ENCODE data around the gene BPIFA1. TPM values are rescaled to one million over a fixed set of nuclear protein-coding genes. Genes with fewer than 3 reads are reported as not detected.

Gene BPIFA1
- total RNA-seq, 1 donor from 2014 or later = not detected

GRCh38 chr20:33282196-33282934 is 46.6 kb downstream of the BPIFA1 start:
- peaks cover 33 to 68% (median 54%) of the 10 kb centered on the region in 3 donors for H3K27me3 ChIP-seq (ENCODE audit: control insufficient read depth in 3 of 3, insufficient read depth in 3 of 3, low read length in 3 of 3)
- no peaks in the 10 kb centered on the region for H3K4me1 ChIP-seq (ENCODE audit: control insufficient read depth in 3 of 3, insufficient read depth in 3 of 3, low read length in 3 of 3)
- H3K4me3 ChIP-seq (ENCODE audit: low read length in 3 of 3) = no peak overlapping the region
- no peaks in the 10 kb centered on the region for H3K9me3 ChIP-seq (ENCODE audit: control insufficient read depth in 3 of 3, low read length in 3 of 3)
- no peak overlapping the region for H3K9ac ChIP-seq (ENCODE audit: low read depth in 1 of 3, low read length in 3 of 3)
- no peaks in the 10 kb centered on the region for H3K36me3 ChIP-seq (ENCODE audit: control insufficient read depth in 3 of 3, insufficient read depth in 3 of 3, low read length in 3 of 3)
- no peak overlapping the region for H3K27ac ChIP-seq (ENCODE audit: low read depth, low read length)

- Histone ChIP-seq H3K4me3 (ENCODE audit: low read length in 3 of 3) (no peak within 1 kb of the TSS), H3K27ac (ENCODE audit: low read depth, low read length) (no peak within 1 kb of the TSS), H3K4me1 (ENCODE audit: control insufficient read depth in 3 of 3, insufficient read depth in 3 of 3, low read length in 3 of 3) (no peaks in the 10 kb centered on the region), H3K27me3 (ENCODE audit: control insufficient read depth in 3 of 3, insufficient read depth in 3 of 3, low read length in 3 of 3) (peaks cover 26 to 68% (median 53%) of the 10 kb centered on the region in 3 donors), H3K9me3 (ENCODE audit: control insufficient read depth in 3 of 3, low read length in 3 of 3) (no peaks in the 10 kb centered on the region), H3K36me3 (ENCODE audit: control insufficient read depth in 3 of 3, insufficient read depth in 3 of 3, low read length in 3 of 3) (no peaks in the 10 kb centered on the region), H3K9ac (ENCODE audit: low read depth in 1 of 3, low read length in 3 of 3) (no peak within 1 kb of the TSS)
These were observed 47.3 kb downstream of the BPIFA1 start, which contains the start of gene BPIFB1 for GRCh38 chr20:33282991-33283555. Gene BPIFB1, plus strand, starts transcription at chr20:33283214. Its CDS starts 2,860 bp downstream, at chr20:33286074.

- Histone ChIP-seq H3K4me1 (ENCODE audit: control insufficient read depth in 3 of 3, insufficient read depth in 3 of 3, low read length in 3 of 3) (no peaks in the 10 kb centered on the region), H3K36me3 (ENCODE audit: control insufficient read depth in 3 of 3, insufficient read depth in 3 of 3, low read length in 3 of 3) (no peaks in the 10 kb centered on the region), H3K27me3 (ENCODE audit: control insufficient read depth in 3 of 3, insufficient read depth in 3 of 3, low read length in 3 of 3) (peaks cover 26 to 67% (median 51%) of the 10 kb centered on the region in 3 donors), H3K4me3 (ENCODE audit: low read length in 3 of 3) (no peak overlapping the region), H3K27ac (ENCODE audit: low read depth, low read length) (no peak overlapping the region), H3K9me3 (ENCODE audit: control insufficient read depth in 3 of 3, low read length in 3 of 3) (no peaks in the 10 kb centered on the region), H3K9ac (ENCODE audit: low read depth in 1 of 3, low read length in 3 of 3) (no peak overlapping the region)
These were observed 48.5 kb downstream of the BPIFA1 start for GRCh38 chr20:33284284-33284683.

- peaks cover 26 to 64% (median 47%) of the 10 kb centered on the region in 3 donors for H3K27me3 ChIP-seq (ENCODE audit: control insufficient read depth in 3 of 3, insufficient read depth in 3 of 3, low read length in 3 of 3)
- no peaks in the 10 kb centered on the region for H3K9me3 ChIP-seq (ENCODE audit: control insufficient read depth in 3 of 3, low read length in 3 of 3)
- no peaks in the 10 kb centered on the region for H3K36me3 ChIP-seq (ENCODE audit: control insufficient read depth in 3 of 3, insufficient read depth in 3 of 3, low read length in 3 of 3)
- H3K4me3 ChIP-seq (ENCODE audit: low read length in 3 of 3) = no peak overlapping the region
- H3K27ac ChIP-seq (ENCODE audit: low read depth, low read length) = no peak overlapping the region
- no peak overlapping the region for H3K9ac ChIP-seq (ENCODE audit: low read depth in 1 of 3, low read length in 3 of 3)
- H3K4me1 ChIP-seq (ENCODE audit: control insufficient read depth in 3 of 3, insufficient read depth in 3 of 3, low read length in 3 of 3) = no peaks in the 10 kb centered on the region
These were observed 49.1 kb downstream of the BPIFA1 start for GRCh38 chr20:33284937-33285336.

- Histone ChIP-seq H3K4me1 (ENCODE audit: control insufficient read depth in 3 of 3, insufficient read depth in 3 of 3, low read length in 3 of 3) (no peaks in the 10 kb centered on the region), H3K27me3 (ENCODE audit: control insufficient read depth in 3 of 3, insufficient read depth in 3 of 3, low read length in 3 of 3) (peaks cover 20 to 58% (median 41%) of the 10 kb centered on the region in 3 donors), H3K27ac (ENCODE audit: low read depth, low read length) (no peak overlapping the region), H3K36me3 (ENCODE audit: control insufficient read depth in 3 of 3, insufficient read depth in 3 of 3, low read length in 3 of 3) (no peaks in the 10 kb centered on the region), H3K9ac (ENCODE audit: low read depth in 1 of 3, low read length in 3 of 3) (no peak overlapping the region), H3K4me3 (ENCODE audit: low read length in 3 of 3) (no peak overlapping the region), H3K9me3 (ENCODE audit: control insufficient read depth in 3 of 3, low read length in 3 of 3) (no peaks in the 10 kb centered on the region)
These were observed 50.2 kb downstream of the BPIFA1 start for GRCh38 chr20:33285861-33286495.

- no peak overlapping the region for H3K27ac ChIP-seq (ENCODE audit: low read depth, low read length)
- no peaks in the 10 kb centered on the region for H3K36me3 ChIP-seq (ENCODE audit: control insufficient read depth in 3 of 3, insufficient read depth in 3 of 3, low read length in 3 of 3)
- no peaks in the 10 kb centered on the region for H3K9me3 ChIP-seq (ENCODE audit: control insufficient read depth in 3 of 3, low read length in 3 of 3)
- peaks cover 18 to 53% (median 32%) of the 10 kb centered on the region in 3 donors for H3K27me3 ChIP-seq (ENCODE audit: control insufficient read depth in 3 of 3, insufficient read depth in 3 of 3, low read length in 3 of 3)
- H3K4me1 ChIP-seq (ENCODE audit: control insufficient read depth in 3 of 3, insufficient read depth in 3 of 3, low read length in 3 of 3) = no peaks in the 10 kb centered on the region
- H3K4me3 ChIP-seq (ENCODE audit: low read length in 3 of 3) = no peak overlapping the region
- H3K9ac ChIP-seq (ENCODE audit: low read depth in 1 of 3, low read length in 3 of 3) = no peak overlapping the region
These were observed 52.1 kb downstream of the BPIFA1 start for GRCh38 chr20:33287884-33288283.

GRCh38 chr20:33290852-33291251 is 55.1 kb downstream of the BPIFA1 start:
- H3K27ac ChIP-seq (ENCODE audit: low read depth, low read length) = no peak overlapping the region
- H3K36me3 ChIP-seq (ENCODE audit: control insufficient read depth in 3 of 3, insufficient read depth in 3 of 3, low read length in 3 of 3) = no peaks in the 10 kb centered on the region
- H3K27me3 ChIP-seq (ENCODE audit: control insufficient read depth in 3 of 3, insufficient read depth in 3 of 3, low read length in 3 of 3) = peaks cover 11 to 40% (median 19%) of the 10 kb centered on the region in 3 donors
- no peaks in the 10 kb centered on the region for H3K4me1 ChIP-seq (ENCODE audit: control insufficient read depth in 3 of 3, insufficient read depth in 3 of 3, low read length in 3 of 3)
- no peaks in the 10 kb centered on the region for H3K9me3 ChIP-seq (ENCODE audit: control insufficient read depth in 3 of 3, low read length in 3 of 3)
- no peak overlapping the region for H3K9ac ChIP-seq (ENCODE audit: low read depth in 1 of 3, low read length in 3 of 3)
- no peak overlapping the region for H3K4me3 ChIP-seq (ENCODE audit: low read length in 3 of 3)

GRCh38 chr20:33291416-33291815 is 55.6 kb downstream of the BPIFA1 start:
- H3K36me3 ChIP-seq (ENCODE audit: control insufficient read depth in 3 of 3, insufficient read depth in 3 of 3, low read length in 3 of 3) = no peaks in the 10 kb centered on the region
- H3K27me3 ChIP-seq (ENCODE audit: control insufficient read depth in 3 of 3, insufficient read depth in 3 of 3, low read length in 3 of 3) = peaks cover 9 to 35% (median 16%) of the 10 kb centered on the region in 3 donors

GRCh38 chr20:33291830-33292355 is 56.1 kb downstream of the BPIFA1 start:
- H3K4me1 ChIP-seq (ENCODE audit: control insufficient read depth in 3 of 3, insufficient read depth in 3 of 3, low read length in 3 of 3) = peaks cover 0 to 3% (median 0%) of the 10 kb centered on the region in 3 donors
- H3K4me3 ChIP-seq (ENCODE audit: low read length in 3 of 3) = no peak overlapping the region
- no peaks in the 10 kb centered on the region for H3K36me3 ChIP-seq (ENCODE audit: control insufficient read depth in 3 of 3, insufficient read depth in 3 of 3, low read length in 3 of 3)
- H3K27ac ChIP-seq (ENCODE audit: low read depth, low read length) = no peak overlapping the region
- no peak overlapping the region for H3K9ac ChIP-seq (ENCODE audit: low read depth in 1 of 3, low read length in 3 of 3)
- no peaks in the 10 kb centered on the region for H3K9me3 ChIP-seq (ENCODE audit: control insufficient read depth in 3 of 3, low read length in 3 of 3)
- H3K27me3 ChIP-seq (ENCODE audit: control insufficient read depth in 3 of 3, insufficient read depth in 3 of 3, low read length in 3 of 3) = peaks cover 7 to 31% (median 16%) of the 10 kb centered on the region in 3 donors

More at GRCh38 chr20:33291416-33291815, 55.6 kb downstream of the BPIFA1 start:
- Histone ChIP-seq H3K9ac (ENCODE audit: low read depth in 1 of 3, low read length in 3 of 3) (no peak overlapping the region), H3K4me1 (ENCODE audit: control insufficient read depth in 3 of 3, insufficient read depth in 3 of 3, low read length in 3 of 3) (peaks cover 0 to under 1% (median 0%) of the 10 kb centered on the region in 3 donors), H3K9me3 (ENCODE audit: control insufficient read depth in 3 of 3, low read length in 3 of 3) (no peaks in the 10 kb centered on the region), H3K27ac (ENCODE audit: low read depth, low read length) (no peak overlapping the region), H3K4me3 (ENCODE audit: low read length in 3 of 3) (no peak overlapping the region)

All from skeletal muscle tissue (tissue), 4 donors.